DND-41 (cell line): ENCODE measurements around the gene TAB3.

Source experiments
- ATAC-seq: fragments of 200-7000 bp; cut with Tn5 transposase; 3 replicates; pipeline ENCODE4 v1.9.1; 2021; ENCODE audit warnings: low read depth; ENCODE audit not compliant: insufficient read depth
- DNase-seq: peaks from one replicate; pipeline ENCODE4 v3.0.0-alpha.2; 2020
- H2AFZ ChIP-seq: 2 replicates; pipeline ENCODE4 v1.6.0; 2012; ENCODE audit warnings: low read depth, low read length
- H3K27ac ChIP-seq: 2 replicates; pipeline ENCODE4 v1.5.1; 2012; ENCODE audit warnings: low read length, inconsistent platforms
- H3K27me3 ChIP-seq: fragments of 200-600 bp; sonication (generic); 2 replicates; pipeline ENCODE4 v1.6.0; 2012; ENCODE audit warnings: low read length, mild to moderate bottlenecking, inconsistent platforms; ENCODE audit not compliant: insufficient read depth, poor library complexity
- H3K36me3 ChIP-seq: 2 replicates; pipeline ENCODE4 v1.5.1; 2012; ENCODE audit warnings: low read length, inconsistent platforms; ENCODE audit not compliant: insufficient read depth
- H3K4me1 ChIP-seq: 2 replicates; pipeline ENCODE4 v1.5.1; 2012; ENCODE audit warnings: mild to moderate bottlenecking, low read length; ENCODE audit not compliant: insufficient read depth
- H3K4me2 ChIP-seq: 2 replicates; pipeline ENCODE4 v1.6.0; 2012; ENCODE audit warnings: mild to moderate bottlenecking, moderate library complexity, low read length, inconsistent platforms; ENCODE audit not compliant: insufficient read depth
- H3K4me3 ChIP-seq, 2 experiments: fragments of 200-600 bp in 1 of 2; shearing (Covaris generic) in 1 of 2; 2 replicates each; pipeline ENCODE4 v1.5.1; 2012 to 2016; ENCODE audit warnings: inconsistent platforms in 2 of 2, low read length in 2 of 2, mild to moderate bottlenecking in 2 of 2, low read depth in 1 of 2, moderate library complexity in 1 of 2
- H3K79me2 ChIP-seq: 2 replicates; pipeline ENCODE4 v1.6.0; 2012; ENCODE audit warnings: low read length, inconsistent platforms; ENCODE audit not compliant: insufficient read depth
- H3K9ac ChIP-seq: 2 replicates; pipeline ENCODE4 v1.6.0; 2012; ENCODE audit warnings: low read depth, mild to moderate bottlenecking, inconsistent platforms, low read length, moderate library complexity
- H3K9me3 ChIP-seq: 2 replicates; pipeline ENCODE4 v1.5.1; 2012; ENCODE audit warnings: low read length, moderate library complexity, mild to moderate bottlenecking, inconsistent platforms; ENCODE audit not compliant: insufficient read depth, severe bottlenecking
- H4K20me1 ChIP-seq: 2 replicates; pipeline ENCODE4 v1.6.0; 2012; ENCODE audit warnings: low read length; ENCODE audit not compliant: insufficient read depth
- EZH2 ChIP-seq: IDR thresholded peaks from 3 replicates; pipeline ENCODE4 v1.6.1; 2012; ENCODE audit warnings: borderline replicate concordance, low read depth, mild to moderate bottlenecking, moderate library complexity, low read length, inconsistent platforms; ENCODE audit not compliant: severe bottlenecking
- TF ChIP-seq, protein P1 (sequence below): IDR thresholded peaks from 2 replicates; pipeline ENCODE4 v1.5.1; 2012; ENCODE audit warnings: borderline replicate concordance, low read length, moderate library complexity, mild to moderate bottlenecking; ENCODE audit not compliant: poor library complexity, severe bottlenecking; ENCODE audit errors: extremely low read depth

TAB3 gene

DNA sequence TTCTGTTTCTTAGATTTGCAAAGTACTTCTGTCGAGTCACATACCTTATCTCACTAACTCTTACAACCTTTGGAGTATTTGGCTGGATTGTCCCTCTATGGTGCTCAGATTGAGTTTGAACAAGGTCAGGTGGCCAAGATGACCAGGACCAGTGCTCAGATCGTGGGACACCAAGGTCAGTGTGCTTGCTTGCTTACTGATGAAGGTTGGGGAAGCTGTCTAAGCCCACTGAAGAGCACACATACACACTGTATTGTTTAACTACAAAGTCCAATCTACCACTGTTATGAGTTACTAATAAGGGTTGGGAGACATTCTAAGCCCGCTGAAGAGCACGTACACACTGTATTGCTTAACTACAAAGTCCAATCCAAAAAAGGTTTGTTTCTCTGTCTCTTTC, 53.7 kb downstream of the TAB3 start:
- Histone ChIP-seq H3K9me3 (no peaks in the 10 kb centered on the region), H3K4me1 (no peaks in the 10 kb centered on the region), H4K20me1 (no peaks in the 10 kb centered on the region), H3K27me3 (no peaks in the 10 kb centered on the region), H3K27ac (no peak overlapping the region), H3K36me3 (peaks cover 25% of the 10 kb centered on the region), H3K4me2 (no peak overlapping the region), H3K79me2 (no peaks in the 10 kb centered on the region), H2AFZ (no peak overlapping the region), H3K4me3 (no peak overlapping the region), H3K9ac (no peak overlapping the region)
- ATAC-seq (no peak), DNase-seq (no peak)
- no peak for TF ChIP-seq EZH2
- TF ChIP-seq, protein P1, sequence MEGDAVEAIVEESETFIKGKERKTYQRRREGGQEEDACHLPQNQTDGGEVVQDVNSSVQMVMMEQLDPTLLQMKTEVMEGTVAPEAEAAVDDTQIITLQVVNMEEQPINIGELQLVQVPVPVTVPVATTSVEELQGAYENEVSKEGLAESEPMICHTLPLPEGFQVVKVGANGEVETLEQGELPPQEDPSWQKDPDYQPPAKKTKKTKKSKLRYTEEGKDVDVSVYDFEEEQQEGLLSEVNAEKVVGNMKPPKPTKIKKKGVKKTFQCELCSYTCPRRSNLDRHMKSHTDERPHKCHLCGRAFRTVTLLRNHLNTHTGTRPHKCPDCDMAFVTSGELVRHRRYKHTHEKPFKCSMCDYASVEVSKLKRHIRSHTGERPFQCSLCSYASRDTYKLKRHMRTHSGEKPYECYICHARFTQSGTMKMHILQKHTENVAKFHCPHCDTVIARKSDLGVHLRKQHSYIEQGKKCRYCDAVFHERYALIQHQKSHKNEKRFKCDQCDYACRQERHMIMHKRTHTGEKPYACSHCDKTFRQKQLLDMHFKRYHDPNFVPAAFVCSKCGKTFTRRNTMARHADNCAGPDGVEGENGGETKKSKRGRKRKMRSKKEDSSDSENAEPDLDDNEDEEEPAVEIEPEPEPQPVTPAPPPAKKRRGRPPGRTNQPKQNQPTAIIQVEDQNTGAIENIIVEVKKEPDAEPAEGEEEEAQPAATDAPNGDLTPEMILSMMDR = no peak

GRCh38 chrX:30833896-30834295, 55.2 kb downstream of the TAB3 start:
- ATAC-seq (no peak), DNase-seq (no peak)
- Histone ChIP-seq H3K27me3 (no peaks in the 10 kb centered on the region), H3K79me2 (no peaks in the 10 kb centered on the region), H3K27ac (no peak overlapping the region), H3K9me3 (no peaks in the 10 kb centered on the region), H3K4me2 (no peak overlapping the region), H4K20me1 (no peaks in the 10 kb centered on the region), H2AFZ (no peak overlapping the region), H3K4me3 (no peak overlapping the region), H3K9ac (no peak overlapping the region), H3K36me3 (peaks cover 20% of the 10 kb centered on the region), H3K4me1 (no peaks in the 10 kb centered on the region)
- no peak for TF ChIP-seq EZH2
- TF ChIP-seq, protein P1 = no peak

GRCh38 chrX:30831082-30831481, 58.0 kb downstream of the TAB3 start:
- ATAC-seq (no peak), DNase-seq (no peak)
- Histone ChIP-seq H3K9ac (no peak overlapping the region), H3K9me3 (no peaks in the 10 kb centered on the region), H3K27ac (no peak overlapping the region), H4K20me1 (no peaks in the 10 kb centered on the region), H3K36me3 (peaks cover 9% of the 10 kb centered on the region), H3K79me2 (no peaks in the 10 kb centered on the region), H3K4me2 (no peak overlapping the region), H3K27me3 (no peaks in the 10 kb centered on the region), H3K4me3 (no peak overlapping the region), H3K4me1 (no peaks in the 10 kb centered on the region), H2AFZ (no peak overlapping the region)
- TF ChIP-seq, protein P1 = no peak
- no peak for TF ChIP-seq EZH2

DNA sequence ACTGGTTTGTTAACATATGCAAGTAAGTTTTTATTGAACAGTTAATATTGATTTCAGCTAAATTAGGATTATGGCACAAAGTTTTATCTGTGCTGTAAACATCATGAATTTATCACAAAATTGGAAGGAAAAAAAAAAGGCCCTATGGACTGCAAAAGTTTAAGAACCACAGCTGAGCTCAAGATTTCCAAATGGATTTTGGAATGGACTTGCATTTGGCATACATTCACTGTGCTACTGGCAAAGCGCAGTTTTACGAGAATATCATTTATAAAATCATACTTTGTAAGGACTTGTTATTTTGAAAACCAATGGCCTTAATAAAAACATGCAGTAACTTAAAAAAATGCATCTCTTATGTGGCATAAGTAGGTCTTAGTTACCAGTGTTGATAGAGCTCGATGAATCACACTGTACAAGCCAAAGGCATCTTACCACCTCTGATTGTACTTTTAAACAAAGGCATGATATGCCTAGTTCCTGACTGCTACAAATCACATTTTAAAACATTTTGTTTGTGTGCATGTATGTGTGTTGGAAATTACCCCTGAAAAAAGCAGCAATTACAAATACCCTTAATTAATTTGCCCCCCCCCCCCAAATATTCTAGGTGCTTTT, 58.6 kb downstream of the TAB3 start:
- Histone ChIP-seq H3K36me3 (peaks cover 7% of the 10 kb centered on the region), H3K4me3 (no peak overlapping the region), H2AFZ (no peak overlapping the region), H3K27me3 (no peaks in the 10 kb centered on the region), H3K27ac (no peak overlapping the region), H4K20me1 (no peaks in the 10 kb centered on the region), H3K79me2 (no peaks in the 10 kb centered on the region), H3K4me1 (no peaks in the 10 kb centered on the region), H3K4me2 (no peak overlapping the region), H3K9me3 (no peaks in the 10 kb centered on the region), H3K9ac (no peak overlapping the region)
- ATAC-seq = no peak
- TF ChIP-seq, protein P1 = no peak
- no peak for TF ChIP-seq EZH2
- no peak for DNase-seq
